ENCODE results near the gene SHFL. TPM values are rescaled to one million over a fixed set of nuclear protein-coding genes. Genes with fewer than 3 reads are reported as not detected.
A peak's percentile ranks its signal among the peaks of the same experiment; 100 is the strongest.

SHFL gene
- total RNA-seq, 4 donors from 2014 or later = 39.9 to 125 (median 62.7) TPM

GRCh38 chr19:10110972-10111317 is 24.8 kb downstream of the SHFL start:
- H3K27ac ChIP-seq = peak overlapping the region in 3 of 4 donors; percentile 35 to 80 (median 36)
- no peaks in the 10 kb centered on the region for H3K9me3 ChIP-seq
- peaks cover 0 to 61% (median 0%) of the 10 kb centered on the region in 3 donors for H3K36me3 ChIP-seq
- H3K27me3 ChIP-seq = no peaks in the 10 kb centered on the region
- H3K4me3 ChIP-seq = no peak overlapping the region
- peaks cover 0 to 52% (median 18%) of the 10 kb centered on the region in 4 donors for H3K4me1 ChIP-seq
- DNase-seq = no peak
- TF ChIP-seq POLR2A (IDR thresholded peaks at IDR 0.05) = no peak
- TF ChIP-seq, protein P1, sequence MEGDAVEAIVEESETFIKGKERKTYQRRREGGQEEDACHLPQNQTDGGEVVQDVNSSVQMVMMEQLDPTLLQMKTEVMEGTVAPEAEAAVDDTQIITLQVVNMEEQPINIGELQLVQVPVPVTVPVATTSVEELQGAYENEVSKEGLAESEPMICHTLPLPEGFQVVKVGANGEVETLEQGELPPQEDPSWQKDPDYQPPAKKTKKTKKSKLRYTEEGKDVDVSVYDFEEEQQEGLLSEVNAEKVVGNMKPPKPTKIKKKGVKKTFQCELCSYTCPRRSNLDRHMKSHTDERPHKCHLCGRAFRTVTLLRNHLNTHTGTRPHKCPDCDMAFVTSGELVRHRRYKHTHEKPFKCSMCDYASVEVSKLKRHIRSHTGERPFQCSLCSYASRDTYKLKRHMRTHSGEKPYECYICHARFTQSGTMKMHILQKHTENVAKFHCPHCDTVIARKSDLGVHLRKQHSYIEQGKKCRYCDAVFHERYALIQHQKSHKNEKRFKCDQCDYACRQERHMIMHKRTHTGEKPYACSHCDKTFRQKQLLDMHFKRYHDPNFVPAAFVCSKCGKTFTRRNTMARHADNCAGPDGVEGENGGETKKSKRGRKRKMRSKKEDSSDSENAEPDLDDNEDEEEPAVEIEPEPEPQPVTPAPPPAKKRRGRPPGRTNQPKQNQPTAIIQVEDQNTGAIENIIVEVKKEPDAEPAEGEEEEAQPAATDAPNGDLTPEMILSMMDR (IDR thresholded peaks at IDR 0.05) = no peak

DNA sequence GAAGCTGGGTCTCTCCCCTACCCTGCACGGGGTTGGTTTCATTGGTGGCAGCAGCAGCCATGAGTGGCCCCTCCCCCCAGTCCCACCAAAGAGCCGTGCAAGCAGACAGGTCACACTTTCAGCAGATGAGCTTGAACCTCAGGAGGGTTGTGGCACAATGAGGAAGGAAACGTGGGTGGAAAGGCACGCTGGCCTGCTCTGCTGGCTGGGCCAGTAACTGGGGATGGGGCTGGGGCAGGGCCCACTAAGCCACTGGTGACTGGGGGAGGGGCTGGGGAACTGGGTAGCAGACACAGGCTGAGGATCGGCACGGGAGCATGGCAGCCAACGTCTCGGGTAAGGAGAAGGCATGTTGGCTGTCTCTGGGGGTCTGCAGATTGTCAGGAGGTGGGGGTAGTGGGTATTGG is 25.3 kb downstream of the SHFL start, which contains the start of gene P2RY11:
Gene P2RY11, plus strand, starts transcription at position 289 of the 407 bp plus-strand sequence. Its CDS starts 29 bp downstream, at position 318.
- Histone ChIP-seq H3K36me3 (peaks cover 0 to 66% (median 0%) of the 10 kb centered on the region in 3 donors), H3K4me1 (peaks cover 0 to 48% (median 18%) of the 10 kb centered on the region in 4 donors), H3K4me3 (peak within 1 kb of the TSS in 3 of 4 donors; percentile 1 to 24 (median 19)), H3K27me3 (no peaks in the 10 kb centered on the region), H3K9me3 (no peaks in the 10 kb centered on the region), H3K27ac (peak within 1 kb of the TSS; percentile 35 to 80 (median 44))
- DNase-seq = peak; percentile 56 to 87 (median 80)
- TF ChIP-seq POLR2A (IDR thresholded peaks at IDR 0.05) = peak in 1 of 2 donors; percentile 11
- TF ChIP-seq, protein P1 (IDR thresholded peaks at IDR 0.05) = no peak

GRCh38 chr19:10112037-10112761 is 26.1 kb downstream of the SHFL start:
- peak overlapping the region; percentile 22 to 80 (median 40) for H3K27ac ChIP-seq
- H3K27me3 ChIP-seq = no peaks in the 10 kb centered on the region
- peak overlapping the region in 3 of 4 donors; percentile 1 to 24 (median 19) for H3K4me3 ChIP-seq
- no peak for TF ChIP-seq POLR2A (IDR thresholded peaks at IDR 0.05)
- TF ChIP-seq, protein P1 (IDR thresholded peaks at IDR 0.05) = no peak
- H3K36me3 ChIP-seq = peaks cover 0 to 74% (median 0%) of the 10 kb centered on the region in 3 donors
- H3K4me1 ChIP-seq = peaks cover 0 to 40% (median 15%) of the 10 kb centered on the region in 4 donors
- DNase-seq = peak in 1 of 3 donors; percentile 35
- H3K9me3 ChIP-seq = no peaks in the 10 kb centered on the region

DNA sequence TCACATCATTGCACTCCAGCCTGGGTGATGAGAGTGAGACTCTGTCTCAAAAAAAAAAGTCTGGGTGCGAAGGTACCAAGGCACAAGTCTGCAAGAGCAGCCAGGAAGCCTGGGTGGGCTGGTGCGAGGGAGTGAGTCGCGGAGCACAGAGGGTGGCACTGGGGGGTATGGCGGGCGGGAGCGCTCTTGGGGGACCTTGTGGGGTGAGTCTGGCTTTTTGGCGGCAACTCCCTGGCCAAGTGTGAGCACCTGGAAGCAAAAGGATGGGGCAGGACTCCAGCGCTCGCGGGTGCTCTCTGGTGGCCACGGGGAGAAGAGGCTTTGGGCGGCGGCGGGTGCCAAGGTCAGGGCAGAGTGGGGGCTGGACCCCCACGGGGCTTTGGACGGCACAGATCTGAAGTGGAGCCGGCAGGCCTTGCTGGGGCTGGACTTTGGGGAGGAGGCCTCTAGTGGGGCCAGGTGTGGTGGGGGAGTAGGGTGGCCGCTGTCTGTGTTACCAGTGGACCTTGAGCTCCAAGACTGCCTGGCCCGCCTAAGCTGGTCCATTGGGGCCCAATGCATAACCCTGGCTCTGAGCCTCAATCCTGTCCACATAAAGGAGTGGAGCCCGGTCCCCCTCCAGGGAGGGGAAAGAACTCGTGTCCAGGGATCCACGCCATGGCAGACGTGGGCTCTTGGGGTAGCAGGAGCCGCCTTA is 26.9 kb downstream of the SHFL start:
- peak overlapping the region in 2 of 4 donors; percentile 4 to 24 for H3K4me3 ChIP-seq
- H3K27ac ChIP-seq = peak overlapping the region; percentile 29 to 80 (median 56)
- H3K4me1 ChIP-seq = peaks cover 0 to 33% (median 11%) of the 10 kb centered on the region in 4 donors
- H3K36me3 ChIP-seq = peaks cover 0 to 74% (median 0%) of the 10 kb centered on the region in 3 donors
- TF ChIP-seq, protein P1 (IDR thresholded peaks at IDR 0.05) = peak; percentile 61 to 77 (median 74)
- no peak for TF ChIP-seq POLR2A (IDR thresholded peaks at IDR 0.05)
- DNase-seq = peak; percentile 75 to 81 (median 76)
- no peaks in the 10 kb centered on the region for H3K27me3 ChIP-seq
- H3K9me3 ChIP-seq = no peaks in the 10 kb centered on the region

DNA sequence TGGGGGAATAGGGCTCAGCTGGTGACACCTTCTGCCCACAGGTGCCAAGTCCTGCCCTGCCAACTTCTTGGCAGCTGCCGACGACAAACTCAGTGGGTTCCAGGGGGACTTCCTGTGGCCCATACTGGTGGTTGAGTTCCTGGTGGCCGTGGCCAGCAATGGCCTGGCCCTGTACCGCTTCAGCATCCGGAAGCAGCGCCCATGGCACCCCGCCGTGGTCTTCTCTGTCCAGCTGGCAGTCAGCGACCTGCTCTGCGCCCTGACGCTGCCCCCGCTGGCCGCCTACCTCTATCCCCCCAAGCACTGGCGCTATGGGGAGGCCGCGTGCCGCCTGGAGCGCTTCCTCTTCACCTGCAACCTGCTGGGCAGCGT is 27.5 kb downstream of the SHFL start:
- Histone ChIP-seq H3K9me3 (no peaks in the 10 kb centered on the region), H3K27me3 (no peaks in the 10 kb centered on the region), H3K4me1 (peaks cover 0 to 30% (median 13%) of the 10 kb centered on the region in 4 donors), H3K27ac (peak overlapping the region in 3 of 4 donors; percentile 52 to 80 (median 59)), H3K4me3 (peak overlapping the region in 1 of 4 donors; percentile 4), H3K36me3 (peaks cover 0 to 68% (median 0%) of the 10 kb centered on the region in 3 donors)
- TF ChIP-seq POLR2A (IDR thresholded peaks at IDR 0.05) = no peak
- TF ChIP-seq, protein P1 (IDR thresholded peaks at IDR 0.05) = no peak
- no peak for DNase-seq
